Inflammatory macrophage (primary cell): Measurements from ENCODE around the gene PPARGC1A.

Source experiments
- DNase-seq, 2 donors: peaks; one replicate each; pipeline ENCODE4 v3.0.0-alpha.2; 2020 to 2022

The PPARGC1A gene

DNA sequence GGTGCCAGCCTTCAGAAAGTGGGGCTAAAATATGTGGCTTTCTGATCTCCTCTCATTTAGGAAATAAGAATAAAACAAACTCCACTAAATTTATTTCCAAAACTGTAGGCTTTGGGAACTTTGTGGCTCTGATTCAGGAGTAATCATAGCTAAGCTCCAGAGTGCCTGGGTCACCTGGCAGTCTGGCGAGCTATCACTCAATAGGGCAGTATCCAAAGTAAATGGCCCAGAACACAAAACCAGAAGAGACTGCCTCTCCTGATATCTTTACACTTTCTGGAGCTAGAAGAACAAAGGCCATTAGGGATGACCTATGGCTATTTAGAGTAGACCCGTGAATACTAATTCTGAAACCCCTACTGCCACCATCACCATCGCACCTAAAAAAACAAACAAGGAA, 17.0 kb upstream of the PPARGC1A start:
- no peak for DNase-seq

DNA sequence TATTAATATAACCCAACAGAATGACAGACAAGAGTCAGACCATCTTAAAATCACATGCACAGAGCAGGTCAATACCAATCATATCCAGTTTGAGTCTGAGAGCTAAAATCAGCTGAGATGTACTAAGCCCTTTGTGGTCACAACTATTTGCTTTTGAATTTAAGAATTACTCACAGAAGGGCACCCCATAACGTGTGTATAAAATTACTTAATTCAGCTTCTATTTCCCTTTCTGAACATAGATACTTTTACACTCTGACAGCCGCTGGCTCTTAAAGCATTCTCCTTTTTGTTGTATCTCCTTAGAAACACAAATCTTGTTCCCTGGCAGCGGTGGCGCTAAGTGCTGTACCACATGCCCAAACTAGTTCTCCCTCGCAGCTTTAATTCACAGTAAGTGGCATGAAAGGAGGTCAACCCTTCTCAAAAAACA, 14.8 kb upstream of the PPARGC1A start:
- DNase-seq: no peak

DNA sequence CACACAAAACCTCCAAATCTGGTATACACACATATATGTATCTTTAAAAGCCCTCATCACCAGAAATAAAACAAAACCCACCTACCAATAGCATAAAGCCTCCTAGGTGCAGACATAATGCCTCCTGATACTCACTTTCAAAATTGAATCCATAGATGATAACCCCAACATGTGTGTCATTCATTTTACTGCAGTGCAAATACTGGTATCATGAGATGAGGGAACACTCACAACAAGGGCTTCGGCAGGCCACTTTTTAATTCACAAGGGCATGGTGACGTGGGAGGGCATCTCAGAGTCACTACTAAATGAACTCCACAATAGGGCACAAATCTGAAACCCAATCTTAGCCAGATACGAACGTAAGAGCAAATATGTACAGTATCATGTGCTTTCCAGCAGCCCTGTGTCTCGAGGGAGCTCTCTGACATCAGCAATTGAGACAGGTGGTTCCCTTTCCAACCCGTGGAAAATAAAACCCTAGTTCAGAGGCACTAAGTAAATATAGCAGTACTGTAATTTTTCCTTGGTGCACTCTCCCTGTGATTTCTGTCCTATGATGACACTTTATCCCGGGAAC, 14.1 kb upstream of the PPARGC1A start:
- no peak for DNase-seq

DNA sequence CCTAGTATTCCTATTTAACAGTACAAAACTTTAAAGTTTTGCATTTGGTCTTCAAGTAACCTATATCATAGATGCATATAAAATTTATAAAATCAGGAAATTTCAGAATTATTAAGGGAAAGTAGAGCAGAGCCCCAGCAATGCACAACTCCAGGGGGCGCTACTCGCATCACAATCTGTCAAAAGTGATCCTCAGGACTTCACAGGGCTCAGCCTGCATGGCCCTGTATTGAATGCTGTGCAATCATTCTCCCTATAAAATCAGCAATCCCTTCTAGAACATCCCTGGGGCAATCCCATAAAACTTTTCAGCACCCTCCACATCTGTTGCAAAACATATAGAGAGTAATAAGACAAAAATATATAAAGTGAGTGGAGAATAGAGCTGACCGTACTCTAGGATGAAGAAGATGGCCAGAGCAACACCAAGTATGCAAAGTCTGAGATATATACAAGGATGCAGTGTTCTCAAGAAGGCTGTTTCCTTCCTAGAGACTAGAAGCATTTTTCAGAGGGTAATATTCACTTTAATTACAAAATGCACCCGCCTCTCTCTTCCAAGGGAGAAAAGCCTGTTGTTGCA, 12.5 kb upstream of the PPARGC1A start:
- no peak for DNase-seq

- no peak for DNase-seq
Measured at GRCh38 chr4:23900636-23901035, 10.8 kb upstream of the PPARGC1A start.

DNA sequence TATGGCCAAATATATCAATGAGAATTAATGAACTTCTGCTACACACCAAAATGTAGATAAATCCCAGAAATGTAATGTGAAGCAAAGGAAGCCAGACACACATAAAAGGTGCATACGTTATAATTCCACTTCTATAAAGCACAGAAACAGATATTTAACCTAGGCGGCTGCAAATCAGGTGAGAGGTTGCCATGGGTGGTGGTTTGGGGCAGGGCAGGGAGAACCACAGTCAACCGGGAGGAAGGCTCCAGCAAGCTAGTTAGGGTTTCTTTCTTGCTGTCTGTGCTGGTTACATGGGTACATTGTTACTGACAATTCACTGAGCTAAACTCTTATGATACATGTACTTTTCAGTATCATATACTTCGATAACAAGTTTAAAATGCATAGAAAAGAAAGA, 9.7 kb upstream of the PPARGC1A start:
- no peak for DNase-seq

DNA sequence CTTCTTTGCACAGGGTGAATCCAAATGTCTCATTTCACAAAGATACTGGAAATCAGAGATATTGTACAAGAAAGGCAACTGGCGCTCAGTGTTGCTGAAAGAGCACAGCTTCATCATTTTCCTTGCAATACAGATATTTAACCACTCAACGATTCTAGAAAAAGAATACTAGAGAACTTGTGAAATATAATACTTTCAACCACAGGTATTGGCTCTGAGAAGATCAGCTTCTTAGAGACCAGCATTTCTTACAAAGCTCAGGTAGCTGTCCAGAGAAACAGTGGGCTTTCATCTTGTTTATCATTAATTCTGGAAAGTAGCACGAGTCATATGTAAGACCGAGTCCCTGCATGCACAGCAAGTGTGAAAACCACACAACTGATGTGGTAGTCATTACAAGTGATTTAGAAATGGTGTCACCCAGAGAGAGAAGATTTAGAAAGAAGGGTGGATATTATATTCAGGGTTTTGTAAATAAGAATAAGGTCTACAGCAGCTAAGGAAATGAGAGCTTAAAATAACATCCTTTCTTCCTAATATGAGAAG, 7.8 kb upstream of the PPARGC1A start:
- DNase-seq: no peak

- no peak for DNase-seq
Measured at GRCh38 chr4:23894021-23894420, 4.2 kb upstream of the PPARGC1A start.

DNA sequence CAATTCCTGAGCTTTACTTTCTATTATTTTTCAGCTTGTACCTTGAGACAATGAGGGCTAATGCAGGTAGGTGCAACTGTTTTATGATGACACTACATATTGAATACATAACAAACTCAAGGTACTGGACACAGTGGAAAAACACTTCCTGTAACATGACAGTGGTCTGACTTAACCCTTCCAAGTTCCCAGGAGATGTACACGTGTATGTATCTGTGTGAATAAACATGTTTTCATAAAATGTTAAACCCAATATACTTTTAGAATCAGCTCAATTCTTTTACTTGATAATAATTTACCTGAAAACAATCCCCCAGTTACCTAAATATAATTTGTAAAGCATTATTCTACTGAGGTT, 1.2 kb upstream of the PPARGC1A start:
- no peak for DNase-seq

DNA sequence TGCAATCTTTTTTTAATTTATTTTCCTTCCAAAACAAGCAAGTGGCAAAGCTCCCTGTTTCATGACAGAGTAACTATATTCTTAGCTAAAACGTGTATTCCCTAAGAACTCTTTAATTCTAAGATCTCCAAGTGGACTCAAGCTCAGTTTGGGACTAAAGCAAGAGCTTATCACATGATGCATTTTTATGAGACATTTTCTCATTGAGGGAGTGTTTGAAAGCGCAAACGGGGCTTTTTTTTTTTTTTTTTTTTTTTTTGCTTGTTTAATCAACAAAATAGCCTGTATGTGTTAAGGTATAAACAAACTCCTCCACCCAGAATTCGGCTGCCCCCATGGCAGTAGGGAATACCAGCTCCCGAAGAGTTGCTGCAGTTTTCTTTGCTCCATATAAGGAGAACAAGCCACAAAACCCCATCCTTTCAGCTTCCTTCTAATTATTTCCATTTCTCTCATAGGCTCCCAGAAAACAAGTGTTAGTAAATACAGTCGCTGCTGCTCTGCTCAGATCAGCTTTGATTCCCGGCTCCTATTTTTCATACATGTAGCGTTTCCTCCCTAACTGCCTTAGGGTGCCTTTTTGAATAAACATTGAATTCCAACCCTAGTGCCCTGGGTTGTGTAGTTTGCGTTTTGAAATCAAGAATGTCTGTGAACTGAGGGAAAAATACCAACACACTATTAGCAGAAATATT, 669 bp upstream of the PPARGC1A start:
- no peak for DNase-seq

DNA sequence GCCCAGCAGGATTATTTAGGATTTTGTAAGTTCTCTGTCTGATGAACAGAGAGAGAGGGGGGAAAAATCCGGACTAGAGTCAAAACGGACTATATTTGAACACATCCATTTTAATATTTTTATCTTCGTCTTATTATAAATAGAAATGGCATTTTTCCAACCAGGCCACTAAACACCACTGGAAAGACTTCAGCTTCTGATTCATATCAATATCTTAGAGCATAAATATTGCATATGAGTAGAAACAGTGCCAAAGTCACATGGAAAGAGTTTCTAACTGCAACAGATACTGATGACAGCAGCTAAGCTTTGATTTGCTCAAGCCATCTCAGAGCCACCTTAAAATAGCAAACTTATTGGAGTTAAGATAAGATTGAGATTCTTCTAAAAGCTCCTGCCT, 456 bp downstream of the PPARGC1A start:
- no peak for DNase-seq

- DNase-seq: no peak
Measured at GRCh38 chr4:23888421-23889319, 1.2 kb downstream of the PPARGC1A start.

DNA sequence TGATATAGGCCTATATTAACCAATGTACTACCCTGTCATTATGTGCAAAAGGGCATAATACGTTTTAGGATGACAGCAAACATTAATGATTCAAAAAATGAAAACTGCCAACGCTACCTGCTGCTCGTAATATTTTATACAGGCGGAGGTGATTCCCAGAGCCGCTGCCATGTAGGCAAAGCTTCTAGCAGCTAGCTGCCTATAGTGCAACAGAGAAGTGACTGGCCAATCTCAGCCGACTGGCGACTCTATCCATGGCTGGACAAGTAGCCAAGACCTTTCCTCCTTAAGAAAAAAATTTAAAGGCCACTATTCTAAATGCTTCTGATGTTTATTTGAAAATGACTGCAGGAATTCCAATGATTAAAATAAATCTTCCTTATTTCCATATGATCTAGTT, 1.9 kb downstream of the PPARGC1A start:
- DNase-seq: no peak

DNA sequence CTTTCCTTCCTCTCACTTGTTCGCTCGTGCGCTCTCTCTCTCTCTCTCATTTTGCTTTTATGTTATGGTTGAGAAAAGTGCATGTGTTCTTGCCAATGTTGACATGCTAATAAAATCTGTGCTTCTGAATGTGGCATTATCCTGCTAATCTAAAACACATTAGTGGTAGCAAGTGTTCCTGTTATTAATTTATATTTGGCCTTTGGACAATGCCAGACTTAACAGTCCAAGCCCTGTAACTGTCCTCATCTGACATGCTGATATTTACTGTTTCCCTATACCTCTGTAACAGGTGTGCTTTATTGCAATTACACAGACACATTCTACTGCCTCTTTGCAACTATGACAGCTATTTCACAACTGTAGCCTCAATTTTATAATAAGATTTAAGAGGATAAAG, 2.7 kb downstream of the PPARGC1A start:
- no peak for DNase-seq

DNA sequence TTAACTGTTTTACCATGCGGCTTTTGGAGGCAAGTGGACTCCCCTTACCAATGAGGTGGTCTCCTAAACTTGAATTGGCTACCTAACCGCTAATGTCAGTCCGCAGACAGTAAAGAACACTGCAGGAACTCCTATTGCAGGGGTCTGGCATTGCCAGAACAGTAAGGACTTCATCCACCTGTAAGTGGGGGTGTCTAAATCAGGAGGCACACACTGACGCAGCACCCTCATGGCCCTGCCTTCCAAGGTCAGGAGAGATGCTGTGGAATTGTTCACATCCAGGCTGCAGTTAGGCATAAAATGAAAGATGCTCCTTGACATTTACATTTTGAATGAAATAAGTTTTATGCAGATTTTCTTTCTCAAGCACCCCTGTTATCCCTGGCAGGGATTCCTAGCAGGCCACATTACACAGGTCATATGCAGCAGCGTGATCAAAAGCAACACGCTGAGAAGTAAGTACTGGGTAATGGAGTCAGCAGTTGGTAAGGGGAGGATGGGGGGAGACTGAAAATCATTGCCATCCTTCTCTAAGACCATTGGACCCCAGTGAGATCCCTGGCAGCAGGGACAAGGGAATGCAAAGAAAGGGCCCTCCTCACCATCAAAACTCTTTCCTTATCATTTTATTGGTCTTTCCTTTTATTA, 3.8 kb downstream of the PPARGC1A start:
- DNase-seq: no peak

DNA sequence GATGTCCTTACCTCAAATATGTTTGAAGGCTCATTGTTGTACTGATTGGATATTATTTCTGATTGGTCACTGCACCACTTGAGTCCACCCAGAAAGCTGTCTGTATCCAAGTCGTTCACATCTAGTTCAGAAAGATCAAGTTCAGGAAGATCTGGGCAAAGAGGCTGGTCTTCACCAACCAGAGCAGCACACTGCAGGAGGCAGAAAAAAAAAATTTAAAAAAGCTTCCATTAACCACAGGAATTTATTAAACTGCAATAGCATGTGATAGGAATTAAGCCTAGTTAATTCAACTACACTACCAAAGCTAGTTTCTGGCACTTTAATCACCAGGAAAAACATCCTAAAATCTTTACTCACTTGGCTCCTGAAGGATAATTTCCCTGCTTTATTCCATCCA, 5.1 kb downstream of the PPARGC1A start:
- DNase-seq: no peak

- no peak for DNase-seq
Measured at GRCh38 chr4:23884261-23884660, 5.6 kb downstream of the PPARGC1A start.

DNA sequence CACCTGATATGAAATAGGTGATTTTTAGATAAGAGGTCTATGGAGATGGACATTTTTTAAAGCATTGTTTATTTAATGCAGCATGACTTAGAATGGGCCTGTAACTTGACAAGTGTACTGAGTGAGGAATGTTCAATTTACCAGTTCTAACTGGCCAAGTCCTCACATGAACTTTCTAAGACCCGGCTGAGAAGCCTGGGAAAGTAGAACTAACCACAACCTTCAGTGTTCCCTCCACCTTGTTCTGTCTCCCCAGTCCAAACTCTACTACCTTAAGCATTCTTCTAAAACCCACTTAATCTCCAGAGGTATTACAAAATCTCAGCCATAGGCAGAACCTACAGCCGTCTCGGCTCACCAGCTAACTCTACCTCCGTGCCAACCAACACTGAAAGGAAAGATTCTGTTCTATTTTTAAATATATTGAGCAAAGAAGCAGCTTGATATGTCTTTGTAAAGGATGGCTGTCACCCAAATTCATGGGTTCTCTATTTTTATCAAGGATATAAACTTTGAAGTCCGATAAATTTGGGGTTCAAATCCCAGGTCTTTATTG, 6.8 kb downstream of the PPARGC1A start:
- no peak for DNase-seq

- no peak for DNase-seq
Measured at GRCh38 chr4:23881674-23882337, 8.0 kb downstream of the PPARGC1A start.

- peak; percentile 9 to 31 for DNase-seq
Measured at GRCh38 chr4:23881052-23881501, 8.8 kb downstream of the PPARGC1A start.

DNA sequence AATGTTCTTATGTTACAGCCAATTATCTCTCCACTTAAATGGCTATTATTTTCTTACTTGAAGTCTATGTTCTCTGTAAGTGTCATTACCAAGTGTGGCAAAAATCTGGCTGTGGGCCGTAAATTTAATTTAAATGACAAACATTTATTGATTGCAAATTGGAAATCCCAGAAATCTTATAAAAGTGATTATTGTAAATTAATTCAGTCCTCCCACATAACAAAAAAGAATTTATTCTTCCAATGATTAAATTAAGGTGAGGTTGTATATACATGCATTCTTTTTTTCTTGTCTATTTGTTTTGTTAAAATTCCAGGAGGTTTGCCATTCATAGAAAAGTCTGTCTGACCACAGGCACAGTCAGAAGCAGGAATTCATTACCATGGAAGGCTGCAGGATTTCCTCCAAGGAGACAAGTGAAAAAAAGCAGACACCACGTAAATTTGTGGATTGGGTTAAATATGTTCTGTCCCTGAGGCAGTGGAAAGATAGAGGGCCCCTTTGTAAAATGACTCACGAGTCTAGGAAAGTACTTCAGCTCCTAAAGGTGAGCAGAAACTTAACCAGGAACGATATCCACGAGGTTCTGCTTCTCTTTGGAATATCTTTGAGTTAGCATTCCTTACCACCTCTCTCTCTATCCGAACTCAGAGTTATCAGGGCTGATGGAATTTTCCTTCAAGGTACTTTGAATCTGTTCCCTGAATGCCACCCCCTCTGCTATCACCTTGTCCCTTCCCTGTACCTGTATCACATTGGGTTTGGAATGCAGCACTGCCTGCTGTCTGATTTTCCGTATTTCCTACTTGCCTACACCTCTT, 10.7 kb downstream of the PPARGC1A start:
- no peak for DNase-seq
